Endothelial cell of umbilical vein (primary cell): ENCODE data around the gene RGS1. TPM values are rescaled to one million over a fixed set of nuclear protein-coding genes. Genes with fewer than 3 reads are reported as not detected.
A peak's percentile ranks its signal among the peaks of the same experiment; 100 is the strongest.

Experiments
- BruUV-seq: library from RNA; stranded (reverse); fragments of 400-500 nt; replicated peaks from 2 replicates; lab custom pipeline; 2021; lab: Mats Ljungman, UMichigan
- CTCF ChIA-PET: fragments of 300-600, 350-600 bp; sonication (Branson Sonifier 250); formaldehyde crosslinking; loops from one replicate; lab custom pipeline; 2021; ENCODE audit warnings: antibody characterized with exemption, inconsistent platforms; lab: Charles Lee
- POLR2A ChIA-PET: fragments of 300-600, 350-600 bp; sonication (Branson Sonifier 250); formaldehyde crosslinking; loops from one replicate; lab custom pipeline; 2021; ENCODE audit warnings: antibody characterized with exemption, inconsistent platforms; lab: Charles Lee
- DNase-seq: peaks from one replicate; pipeline ENCODE4 v3.0.0-alpha.2; 2011; ENCODE audit warnings: low read depth, low spot score
- FAIRE-seq: peaks from 2 replicates; lab custom pipeline; 2011; peaks lifted over from hg19 to GRCh38; lab: Jason Lieb, UNC
- H2AFZ ChIP-seq: 2 replicates; pipeline ENCODE4 v1.6.0; 2012; ENCODE audit warnings: low read depth, low read length, control low read depth, inconsistent platforms
- H3K27ac ChIP-seq: 2 replicates; pipeline ENCODE4 v1.5.1; 2011; ENCODE audit warnings: low read depth, mild to moderate bottlenecking, control low read depth, low read length, moderate library complexity; ENCODE audit not compliant: insufficient read depth
- H3K27me3 ChIP-seq, 2 experiments: 2 replicates each; pipeline versions ENCODE4 v1.6.0 to v1.6.1; 2011; ENCODE audit warnings: low read length in 2 of 2, mixed read lengths in 1 of 2; ENCODE audit not compliant: control insufficient read depth in 2 of 2, insufficient read depth in 2 of 2
- H3K36me3 ChIP-seq, 2 experiments: 2 replicates in 1 of 2; 3 replicates in 1 of 2; pipeline ENCODE4 v1.5.1; 2011; ENCODE audit warnings: low read length in 2 of 2, mild to moderate bottlenecking in 1 of 2, moderate library complexity in 1 of 2; ENCODE audit not compliant: control insufficient read depth in 2 of 2, insufficient read depth in 2 of 2; ENCODE audit errors: extremely low read depth in 1 of 2
- H3K4me1 ChIP-seq: 3 replicates; pipeline ENCODE4 v1.5.1; 2011; ENCODE audit warnings: mild to moderate bottlenecking, low read length; ENCODE audit not compliant: control insufficient read depth, insufficient read depth; ENCODE audit errors: extremely low read depth
- H3K4me2 ChIP-seq: 2 replicates; pipeline ENCODE4 v1.6.1; 2011; ENCODE audit warnings: low read length, control low read depth, mixed read lengths; ENCODE audit not compliant: insufficient read depth
- H3K4me3 ChIP-seq, 3 experiments: fragments of 200-600 bp in 1 of 3; sonication (generic), shearing (Covaris generic) in 1 of 3; replicated peaks in 1 of 3; 2 replicates each; pipeline ENCODE4 v1.5.1; 2011 to 2016; ENCODE audit warnings: control low read depth in 3 of 3, low read length in 3 of 3, mild to moderate bottlenecking in 2 of 3, inconsistent platforms in 1 of 3, low read depth in 1 of 3, moderate library complexity in 1 of 3; ENCODE audit not compliant: insufficient read depth in 1 of 3
- H3K79me2 ChIP-seq: 2 replicates; pipeline ENCODE4 v1.6.0; 2012; ENCODE audit warnings: low read length, inconsistent platforms; ENCODE audit not compliant: control insufficient read depth, insufficient read depth
- H3K9ac ChIP-seq: replicated peaks from 2 replicates; pipeline ENCODE3; 2011; ENCODE audit warnings: low read length, control low read depth; ENCODE audit not compliant: insufficient read depth; ENCODE audit errors: extremely low read depth
- H3K9me1 ChIP-seq: replicated peaks from 3 replicates; pipeline ENCODE4 v1.6.0; 2011; ENCODE audit warnings: mild to moderate bottlenecking, low read length; ENCODE audit not compliant: control insufficient read depth, insufficient read depth; ENCODE audit errors: extremely low read depth
- H3K9me3 ChIP-seq: replicated peaks from 2 replicates; pipeline ENCODE4 v1.5.1; 2012; ENCODE audit warnings: low read length, inconsistent platforms; ENCODE audit not compliant: control insufficient read depth, insufficient read depth
- H4K20me1 ChIP-seq: replicated peaks from 2 replicates; pipeline ENCODE3; 2011; ENCODE audit warnings: mild to moderate bottlenecking, low read length; ENCODE audit not compliant: control insufficient read depth, insufficient read depth; ENCODE audit errors: extremely low read depth
- EZH2 ChIP-seq: IDR thresholded peaks from 2 replicates; pipeline ENCODE4 v1.6.1; 2012; ENCODE audit warnings: borderline replicate concordance, low read depth, mild to moderate bottlenecking, moderate library complexity, low read length, inconsistent platforms; ENCODE audit not compliant: severe bottlenecking
- FOS ChIP-seq: IDR thresholded peaks from 2 replicates; pipeline ENCODE4 v1.6.1; 2011; ENCODE audit warnings: mild to moderate bottlenecking, low read length, moderate library complexity, borderline replicate concordance; ENCODE audit not compliant: insufficient read depth
- GATA2 ChIP-seq: IDR thresholded peaks from 2 replicates; pipeline ENCODE4 v1.7.0; 2011; ENCODE audit warnings: low read depth, mild to moderate bottlenecking, moderate library complexity, mixed read lengths, low read length; ENCODE audit not compliant: insufficient read length, insufficient read depth
- JUN ChIP-seq: IDR thresholded peaks from 2 replicates; pipeline ENCODE4 v1.6.1; 2011; ENCODE audit warnings: borderline replicate concordance, low read depth; ENCODE audit not compliant: insufficient read length, insufficient read depth
- MAX ChIP-seq: IDR thresholded peaks from 2 replicates; pipeline ENCODE4 v1.6.1; 2011; ENCODE audit not compliant: insufficient read depth, insufficient read length
- MYC ChIP-seq: IDR thresholded peaks from one replicate; pipeline ENCODE4 v1.6.1; 2011; ENCODE audit warnings: mild to moderate bottlenecking, low read depth, low read length
- POLR2A ChIP-seq: IDR thresholded peaks from 2 replicates; pipeline ENCODE4 v1.6.1; 2012; ENCODE audit warnings: low read depth, mild to moderate bottlenecking, control low read depth, low read length
- POLR2AphosphoS5 ChIP-seq: IDR thresholded peaks from 2 replicates; pipeline ENCODE4 v1.6.1; 2012; ENCODE audit warnings: low read depth, mild to moderate bottlenecking, control low read depth, low read length, moderate library complexity; ENCODE audit not compliant: insufficient read depth
- dilution Hi-C: fragments of 300-500 bp; cut with MboI; formaldehyde crosslinking; loops from one replicate; pipeline ENCODE4 v1.15.0; 2019; ENCODE audit warnings: low sequenced_read_pairs; ENCODE audit not compliant: extremely low pct_ligation_motif_present
- intact Hi-C: fragments of 100-400 bp; cut with micrococcal nuclease; formaldehyde crosslinking; loops from one replicate; pipeline ENCODE4 v1.10.0; 2022
- polyA plus RNA-seq, 4 experiments: library from polyadenylated mRNA; depleted of rRNA in 3 of 4; stranded (reverse) in 3 of 4; unstranded in 1 of 4; fragments of >200 nt; gene quantifications; 2 replicates each; pipeline versions ENCODE4 v1.2.1 to v1.2.3, GENCODE V29; 2011 to 2012; ENCODE audit warnings: missing spikeins in 1 of 4
- total RNA-seq: library from RNA; stranded (reverse); gene quantifications from 2 replicates; pipeline ENCODE4 v1.2.3, GENCODE V29; 2021
- TF ChIP-seq, protein P1 (sequence below), 2 donors: IDR thresholded peaks; 1 replicate in 1 of 2; 2 replicates in 1 of 2; pipeline ENCODE4 v1.5.1; 2011; ENCODE audit warnings: low read length in 2 of 2, mild to moderate bottlenecking in 2 of 2, moderate library complexity in 2 of 2, control low read depth in 1 of 2, inconsistent platforms in 1 of 2, low read depth in 1 of 2; ENCODE audit not compliant: insufficient read depth in 1 of 2; ENCODE audit errors: extremely low read depth in 1 of 2

The RGS1 gene
- total and polyA plus RNA-seq, 2 donors (not counting 3 experiments of a cell fraction or from before 2014, with no cell fraction given) = not detected

DNA sequence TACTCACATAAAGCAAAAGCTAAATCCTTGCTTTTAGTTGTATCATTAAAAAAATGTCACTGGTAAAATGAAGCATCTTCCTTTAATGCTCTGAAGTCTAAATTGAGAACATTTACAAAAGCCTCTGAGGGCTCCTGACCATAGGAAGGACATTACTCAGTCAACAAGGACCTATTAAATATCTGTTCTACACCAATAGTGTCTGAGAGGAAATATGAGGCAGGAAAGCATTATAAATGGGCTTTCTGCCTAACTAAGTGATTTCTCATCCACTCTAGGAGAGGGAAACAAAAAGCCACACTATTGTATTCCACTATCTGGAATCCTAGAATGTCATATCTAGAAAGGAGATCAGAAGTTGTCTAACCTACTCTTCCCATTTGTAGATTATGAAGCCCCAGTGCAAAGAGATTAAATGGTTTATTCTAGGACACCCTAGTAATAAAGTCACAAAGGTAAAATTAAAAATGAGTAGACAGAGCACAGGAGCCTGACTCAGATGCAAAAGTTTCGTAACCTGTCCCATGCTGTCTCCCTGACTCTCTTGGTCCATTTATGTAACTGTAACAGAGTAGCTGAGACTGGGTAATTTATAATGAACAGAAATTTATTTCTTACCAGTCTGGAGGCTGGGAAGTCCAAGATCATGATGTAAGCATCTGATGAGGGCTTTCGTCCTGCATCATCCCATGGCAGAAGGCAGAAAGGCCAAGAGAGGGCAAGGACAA lies 17.6 kb downstream of the RGS1 start:
- ChIA-PET CTCF (interaction anchor here (0.6 to 2.9 kb wide), 6 partner anchors 14 to 426 kb away, joined by 3 to 11 read pairs (median 4); no protein-coding TSS in a partner anchor), POLR2A (no interaction called here)
- BruUV-seq = no TSS peak
- Histone ChIP-seq H4K20me1 (no peaks in the 10 kb centered on the region), H3K36me3 (no peaks in the 10 kb centered on the region), H3K9me1 (no peaks in the 10 kb centered on the region), H2AFZ (no peak overlapping the region), H3K27me3 (no peaks in the 10 kb centered on the region), H3K9ac (no peak overlapping the region), H3K79me2 (no peaks in the 10 kb centered on the region), H3K27ac (no peak overlapping the region), H3K4me2 (peak overlapping the region; percentile 15), H3K9me3 (no peaks in the 10 kb centered on the region), H3K4me3 (no peak overlapping the region), H3K4me1 (peaks cover 6% of the 10 kb centered on the region)
- peak; percentile 62 for DNase-seq
- FAIRE-seq = peak; percentile 59
- TF ChIP-seq GATA2 (no peak), JUN (no peak), POLR2A (no peak), EZH2 (no peak), MYC (no peak), FOS (no peak), POLR2AphosphoS5 (no peak), MAX (no peak)
- TF ChIP-seq, protein P1, sequence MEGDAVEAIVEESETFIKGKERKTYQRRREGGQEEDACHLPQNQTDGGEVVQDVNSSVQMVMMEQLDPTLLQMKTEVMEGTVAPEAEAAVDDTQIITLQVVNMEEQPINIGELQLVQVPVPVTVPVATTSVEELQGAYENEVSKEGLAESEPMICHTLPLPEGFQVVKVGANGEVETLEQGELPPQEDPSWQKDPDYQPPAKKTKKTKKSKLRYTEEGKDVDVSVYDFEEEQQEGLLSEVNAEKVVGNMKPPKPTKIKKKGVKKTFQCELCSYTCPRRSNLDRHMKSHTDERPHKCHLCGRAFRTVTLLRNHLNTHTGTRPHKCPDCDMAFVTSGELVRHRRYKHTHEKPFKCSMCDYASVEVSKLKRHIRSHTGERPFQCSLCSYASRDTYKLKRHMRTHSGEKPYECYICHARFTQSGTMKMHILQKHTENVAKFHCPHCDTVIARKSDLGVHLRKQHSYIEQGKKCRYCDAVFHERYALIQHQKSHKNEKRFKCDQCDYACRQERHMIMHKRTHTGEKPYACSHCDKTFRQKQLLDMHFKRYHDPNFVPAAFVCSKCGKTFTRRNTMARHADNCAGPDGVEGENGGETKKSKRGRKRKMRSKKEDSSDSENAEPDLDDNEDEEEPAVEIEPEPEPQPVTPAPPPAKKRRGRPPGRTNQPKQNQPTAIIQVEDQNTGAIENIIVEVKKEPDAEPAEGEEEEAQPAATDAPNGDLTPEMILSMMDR (IDR thresholded peaks at IDR 0.05; ENCODE audit: extremely low read depth in 1 of 2, insufficient read depth in 1 of 2, low read depth in 1 of 2, low read length in 2 of 2) = no peak
- dilution Hi-C loops (loop anchor here (25.0 kb wide), 1 partner anchor 106 kb away; no protein-coding TSS in a partner anchor), intact Hi-C loops (no loop called here)
